BJ (cell line): ENCODE data around the gene SLC4A8. TPM values are rescaled to one million over a fixed set of nuclear protein-coding genes. Genes with fewer than 3 reads are reported as not detected.

Experiments used
- CTCF ChIA-PET: fragments of 350-600 bp; formaldehyde crosslinking; extraction: SDS; loops from one replicate; lab custom pipeline; 2021; ENCODE audit warnings: antibody characterized with exemption, inconsistent platforms; lab: Yijun Ruan, JAX
- POLR2A ChIA-PET: fragments of 300-600 bp; sonication (Branson Sonifier 250); formaldehyde crosslinking; extraction: SDS; loops from one replicate; lab custom pipeline; 2021; ENCODE audit warnings: antibody characterized with exemption; lab: Charles Lee
- DNase-seq: peaks from one replicate; pipeline ENCODE4 v3.0.0-alpha.2; 2011; ENCODE audit warnings: low read depth
- H3K27me3 ChIP-seq: 2 replicates; pipeline ENCODE4 v1.6.0; 2011; ENCODE audit warnings: low read length; ENCODE audit not compliant: control insufficient read depth, insufficient read depth
- H3K36me3 ChIP-seq: 2 replicates; pipeline ENCODE4 v1.5.1; 2011; ENCODE audit warnings: low read length; ENCODE audit not compliant: control insufficient read depth, insufficient read depth
- H3K4me3 ChIP-seq: 2 replicates; pipeline ENCODE4 v1.5.1; 2011; ENCODE audit warnings: low read depth, mild to moderate bottlenecking, control low read depth, low read length
- CTCF ChIP-seq: IDR thresholded peaks from 2 replicates; pipeline ENCODE4 v1.5.1; 2011; ENCODE audit warnings: low read depth, mild to moderate bottlenecking, control low read depth, inconsistent platforms, low read length, moderate library complexity; ENCODE audit not compliant: insufficient read depth
- polyA plus RNA-seq: library from polyadenylated mRNA; depleted of rRNA; stranded (reverse); fragments of >200 nt; gene quantifications from 2 replicates; pipeline ENCODE4 v1.2.3, GENCODE V29; 2011

The SLC4A8 gene
- polyA plus RNA-seq, 1 experiment = 4.9 TPM

GRCh38 chr12:51517316-51517715 lies 92.7 kb downstream of the SLC4A8 start:
- CTCF ChIA-PET = no interaction called here
- no peak for TF ChIP-seq CTCF

GRCh38 chr12:51517800-51518199 lies 93.2 kb downstream of the SLC4A8 start:
- POLR2A ChIA-PET = no interaction called here
- no peaks in the 10 kb centered on the region for H3K27me3 ChIP-seq
- CTCF ChIA-PET = interaction anchor here (1.1 to 5.3 kb wide), 2 partner anchors 15 to 306 kb away, joined by 3 to 51 read pairs; no protein-coding TSS in a partner anchor
- no peak overlapping the region for H3K4me3 ChIP-seq
- no peak for TF ChIP-seq CTCF
- no peak for DNase-seq
- H3K36me3 ChIP-seq = no peaks in the 10 kb centered on the region

More at GRCh38 chr12:51517316-51517715, 92.7 kb downstream of the SLC4A8 start:
- no peak for DNase-seq
- H3K4me3 ChIP-seq = no peak overlapping the region
- POLR2A ChIA-PET = no interaction called here
- H3K27me3 ChIP-seq = no peaks in the 10 kb centered on the region
- H3K36me3 ChIP-seq = no peaks in the 10 kb centered on the region

- TF ChIP-seq CTCF = no peak
- DNase-seq = no peak
- Histone ChIP-seq H3K27me3 (no peaks in the 10 kb centered on the region), H3K36me3 (no peaks in the 10 kb centered on the region), H3K4me3 (no peak overlapping the region)
- ChIA-PET CTCF (interaction anchor here (0.6 to 5.3 kb wide), 6 partner anchors 9 to 1046 kb away, joined by 4 to 51 read pairs (median 5); no protein-coding TSS in a partner anchor), POLR2A (no interaction called here)
Observed at GRCh38 chr12:51519755-51520154, 95.1 kb downstream of the SLC4A8 start.

- ChIA-PET POLR2A (no interaction called here), CTCF (interaction anchor here (0.6 to 5.3 kb wide), 7 partner anchors 8 to 1047 kb away, joined by 3 to 51 read pairs (median 5); no protein-coding TSS in a partner anchor)
- H3K36me3 ChIP-seq = no peaks in the 10 kb centered on the region
- H3K4me3 ChIP-seq = no peak overlapping the region
- TF ChIP-seq CTCF = no peak
- DNase-seq = no peak
- H3K27me3 ChIP-seq = no peaks in the 10 kb centered on the region
Observed at GRCh38 chr12:51520576-51521325, 96.1 kb downstream of the SLC4A8 start.

DNA sequence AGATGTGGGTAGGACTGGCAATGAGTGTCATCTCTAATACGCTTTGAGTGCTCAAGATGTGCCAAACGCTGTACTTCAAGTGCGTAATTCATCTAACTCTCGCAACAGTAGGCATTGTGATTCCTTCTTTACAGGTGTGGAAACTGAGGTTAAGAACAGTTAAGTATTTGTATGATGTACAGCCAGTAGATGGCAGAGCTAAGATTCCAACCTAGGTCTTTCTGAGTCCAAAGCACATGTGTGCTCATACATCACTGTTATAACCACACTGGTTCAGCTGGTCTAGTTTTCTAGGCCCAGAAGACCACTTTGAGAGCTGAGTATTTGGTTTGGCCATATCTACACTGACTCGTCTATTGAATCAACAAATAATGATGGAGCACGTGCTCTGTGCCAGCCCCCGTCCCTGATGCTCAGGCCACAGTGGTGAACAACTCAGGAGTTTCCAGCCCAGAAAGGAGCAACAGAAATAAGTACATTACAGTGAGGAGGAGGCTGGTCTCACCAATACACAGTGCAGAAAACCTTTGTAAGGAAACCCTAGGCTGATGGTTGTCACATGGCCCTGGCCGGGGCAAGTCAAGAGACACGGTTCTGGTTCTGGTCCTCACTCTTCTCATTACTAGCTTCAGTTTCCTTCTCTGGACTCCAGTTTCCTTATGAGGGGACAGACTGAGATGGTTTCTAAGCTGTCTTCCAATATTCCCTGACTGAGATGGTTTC lies 97.1 kb downstream of the SLC4A8 start:
- Histone ChIP-seq H3K4me3 (no peak overlapping the region), H3K36me3 (no peaks in the 10 kb centered on the region), H3K27me3 (no peaks in the 10 kb centered on the region)
- peak; percentile 16; the same call in 1 of the 2 replicates for TF ChIP-seq CTCF
- ChIA-PET CTCF (interaction anchor here (0.6 to 5.3 kb wide), 7 partner anchors 10 to 357 kb away, joined by 3 to 51 read pairs (median 5); no protein-coding TSS in a partner anchor), POLR2A (no interaction called here)
- no peak for DNase-seq
